ENCODE measurements around the gene PRR20D. TPM values are rescaled to one million over a fixed set of nuclear protein-coding genes. Genes with fewer than 3 reads are reported as not detected.
"Not testable (repeated sequence)": the region's sequence is repeated elsewhere in the genome, so short reads cannot be mapped to it uniquely, and the experiment has no call there.

Gene PRR20D
- total RNA-seq (not detected), polyA plus RNA-seq (ENCODE audit: insufficient read depth, low read depth, low replicate concordance) (not detected)
- long read RNA-seq, donor 1 = 0 reads
- long read RNA-seq, donor 2 = 0 reads
- long read RNA-seq, donor 3 = 0 reads
- long read RNA-seq, donor 4 = 0 reads
- long read RNA-seq, donor 5 = 0 reads
- long read RNA-seq, donor 6 = 0 reads
- long read RNA-seq, donor 7 = 0 reads
- long read RNA-seq, donor 8 = 0 reads
- long read RNA-seq, donor 9 = 0 reads
- long read RNA-seq, donor 10 = 0 reads

DNA sequence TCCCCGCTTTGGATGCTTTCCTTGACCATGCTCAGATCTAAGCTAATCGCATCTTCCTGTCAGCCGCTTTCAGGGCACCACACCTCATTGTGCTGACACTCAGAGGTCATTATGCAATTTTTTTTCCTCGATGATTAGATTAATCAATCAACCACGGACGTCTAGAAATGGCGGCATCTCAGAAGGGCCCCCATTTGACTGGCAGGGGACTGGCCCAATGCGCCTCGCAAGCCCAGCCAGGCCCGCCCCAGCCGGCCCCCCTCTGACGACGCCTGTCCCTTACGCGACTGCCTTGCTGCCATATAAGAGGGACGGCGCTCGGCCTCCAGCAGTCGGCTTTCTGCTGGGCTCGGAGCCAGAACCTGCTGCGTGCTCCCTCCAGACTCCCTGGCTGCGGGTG is at the start of gene PRR20D:
TSS of gene PRR20D (plus strand) at position 301 of the 400 bp plus-strand sequence. CDS start 387 bp downstream, outside the sequence.
- FAIRE-seq; H3K9me3 ChIP-seq (ENCODE audit: control insufficient read depth in 2 of 3, insufficient read depth in 1 of 3, low read length in 3 of 3); DNase-seq; intact Hi-C loops (cut with DNase I); H3K36me3 ChIP-seq (ENCODE audit: control insufficient read depth in 2 of 3, insufficient read depth in 3 of 3, low read length in 3 of 3); H3K27me3 ChIP-seq (ENCODE audit: control insufficient read depth, insufficient read depth, low read length); H3K4me3 ChIP-seq (ENCODE audit: low read length in 3 of 3); H3K4me1 ChIP-seq (ENCODE audit: control insufficient read depth in 2 of 3, insufficient read depth in 2 of 3, low read depth in 1 of 3, low read length in 3 of 3); H3K27ac ChIP-seq (ENCODE audit: low read depth in 2 of 2, low read length in 2 of 2); H3K9ac ChIP-seq (ENCODE audit: low read length in 3 of 3): not testable (repeated sequence)

- no peak for DNase-seq
- Histone ChIP-seq H3K27me3 (ENCODE audit: control insufficient read depth, insufficient read depth, low read length) (no peaks in the 10 kb centered on the region), H3K4me3 (ENCODE audit: low read length in 3 of 3) (no peak overlapping the region), H3K4me1 (ENCODE audit: control insufficient read depth in 2 of 3, insufficient read depth in 2 of 3, low read depth in 1 of 3, low read length in 3 of 3) (no peaks in the 10 kb centered on the region), H3K9me3 (ENCODE audit: control insufficient read depth in 2 of 3, insufficient read depth in 1 of 3, low read length in 3 of 3) (peaks cover 0 to 5% (median 0%) of the 10 kb centered on the region in 3 donors), H3K9ac (ENCODE audit: low read length in 3 of 3) (no peak overlapping the region), H3K27ac (ENCODE audit: low read depth in 2 of 2, low read length in 2 of 2) (no peak overlapping the region), H3K36me3 (ENCODE audit: control insufficient read depth in 2 of 3, insufficient read depth in 3 of 3, low read length in 3 of 3) (no peaks in the 10 kb centered on the region)
- no peak for FAIRE-seq
- TF ChIP-seq, protein P1, sequence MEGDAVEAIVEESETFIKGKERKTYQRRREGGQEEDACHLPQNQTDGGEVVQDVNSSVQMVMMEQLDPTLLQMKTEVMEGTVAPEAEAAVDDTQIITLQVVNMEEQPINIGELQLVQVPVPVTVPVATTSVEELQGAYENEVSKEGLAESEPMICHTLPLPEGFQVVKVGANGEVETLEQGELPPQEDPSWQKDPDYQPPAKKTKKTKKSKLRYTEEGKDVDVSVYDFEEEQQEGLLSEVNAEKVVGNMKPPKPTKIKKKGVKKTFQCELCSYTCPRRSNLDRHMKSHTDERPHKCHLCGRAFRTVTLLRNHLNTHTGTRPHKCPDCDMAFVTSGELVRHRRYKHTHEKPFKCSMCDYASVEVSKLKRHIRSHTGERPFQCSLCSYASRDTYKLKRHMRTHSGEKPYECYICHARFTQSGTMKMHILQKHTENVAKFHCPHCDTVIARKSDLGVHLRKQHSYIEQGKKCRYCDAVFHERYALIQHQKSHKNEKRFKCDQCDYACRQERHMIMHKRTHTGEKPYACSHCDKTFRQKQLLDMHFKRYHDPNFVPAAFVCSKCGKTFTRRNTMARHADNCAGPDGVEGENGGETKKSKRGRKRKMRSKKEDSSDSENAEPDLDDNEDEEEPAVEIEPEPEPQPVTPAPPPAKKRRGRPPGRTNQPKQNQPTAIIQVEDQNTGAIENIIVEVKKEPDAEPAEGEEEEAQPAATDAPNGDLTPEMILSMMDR (IDR thresholded peaks at IDR 0.05; ENCODE audit: borderline replicate concordance, extremely low read depth, insufficient read depth) = no peak
- intact Hi-C loops (cut with DNase I) = no loop called here
Observed at GRCh38 chr13:57114945-57115344, 45.5 kb upstream of the PRR20D start.

DNA sequence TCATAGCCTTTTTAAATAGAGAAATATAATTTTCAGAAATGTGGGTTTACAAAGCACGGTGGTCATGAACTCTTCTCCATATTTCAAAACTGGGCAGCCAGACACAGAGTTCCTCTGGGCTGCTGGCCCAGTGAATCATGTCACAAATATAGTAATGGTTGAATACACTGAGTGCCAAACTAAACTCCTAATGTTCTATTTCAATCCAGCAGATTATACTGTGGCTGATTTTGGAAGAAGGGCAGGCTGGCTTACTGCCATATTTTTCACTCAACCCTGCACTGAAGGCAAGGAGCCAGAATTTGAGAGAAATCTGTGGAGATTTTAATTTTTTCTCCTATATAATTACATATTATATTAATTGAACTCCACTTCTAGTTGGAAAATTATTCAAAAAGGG is 36.8 kb upstream of the PRR20D start:
- intact Hi-C loops (cut with DNase I) = no loop called here

DNA sequence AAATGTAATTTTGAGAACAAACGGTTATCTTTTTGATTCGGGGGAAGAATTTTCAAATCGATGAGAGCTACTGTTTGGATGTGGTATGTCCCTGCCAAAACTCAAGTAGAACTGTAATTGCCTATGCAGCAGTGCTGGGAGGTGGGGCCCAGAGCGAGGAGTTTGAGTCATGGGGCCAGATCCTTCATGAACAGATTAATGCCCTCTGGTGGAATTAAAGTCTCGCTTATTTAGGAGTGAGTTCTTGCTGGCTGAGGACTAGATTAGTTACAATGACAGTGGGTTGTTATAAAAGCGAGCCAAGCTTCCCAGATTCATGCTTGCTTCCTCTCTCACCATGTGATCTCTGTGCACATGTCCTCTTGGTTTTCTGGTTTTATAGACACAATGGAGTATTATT is 31.5 kb upstream of the PRR20D start:
- Histone ChIP-seq H3K4me1 (ENCODE audit: control insufficient read depth in 2 of 3, insufficient read depth in 2 of 3, low read depth in 1 of 3, low read length in 3 of 3) (no peaks in the 10 kb centered on the region), H3K27ac (ENCODE audit: low read depth in 2 of 2, low read length in 2 of 2) (no peak overlapping the region), H3K9ac (ENCODE audit: low read length in 3 of 3) (no peak overlapping the region), H3K36me3 (ENCODE audit: control insufficient read depth in 2 of 3, insufficient read depth in 3 of 3, low read length in 3 of 3) (no peaks in the 10 kb centered on the region), H3K4me3 (ENCODE audit: low read length in 3 of 3) (no peak overlapping the region), H3K9me3 (ENCODE audit: control insufficient read depth in 2 of 3, insufficient read depth in 1 of 3, low read length in 3 of 3) (no peaks in the 10 kb centered on the region), H3K27me3 (ENCODE audit: control insufficient read depth, insufficient read depth, low read length) (no peaks in the 10 kb centered on the region)
- DNase-seq (no peak), FAIRE-seq (no peak)
- intact Hi-C loops (cut with DNase I) = no loop called here
- TF ChIP-seq, protein P1 (IDR thresholded peaks at IDR 0.05; ENCODE audit: borderline replicate concordance, extremely low read depth, insufficient read depth) = no peak

More for the DNA sequence above, 36.8 kb upstream of the PRR20D start:
- Histone ChIP-seq H3K4me1 (ENCODE audit: control insufficient read depth in 2 of 3, insufficient read depth in 2 of 3, low read depth in 1 of 3, low read length in 3 of 3) (no peaks in the 10 kb centered on the region), H3K4me3 (ENCODE audit: low read length in 3 of 3) (no peak overlapping the region), H3K36me3 (ENCODE audit: control insufficient read depth in 2 of 3, insufficient read depth in 3 of 3, low read length in 3 of 3) (no peaks in the 10 kb centered on the region), H3K27me3 (ENCODE audit: control insufficient read depth, insufficient read depth, low read length) (no peaks in the 10 kb centered on the region), H3K27ac (ENCODE audit: low read depth in 2 of 2, low read length in 2 of 2) (no peak overlapping the region), H3K9ac (ENCODE audit: low read length in 3 of 3) (no peak overlapping the region), H3K9me3 (ENCODE audit: control insufficient read depth in 2 of 3, insufficient read depth in 1 of 3, low read length in 3 of 3) (peaks cover 0 to 5% (median 0%) of the 10 kb centered on the region in 3 donors)
- TF ChIP-seq, protein P1 (IDR thresholded peaks at IDR 0.05; ENCODE audit: borderline replicate concordance, extremely low read depth, insufficient read depth) = no peak
- DNase-seq = peak in 1 of 5 donors; percentile 4
- FAIRE-seq = no peak
